ENCODE data around the gene PLEK2. TPM values are rescaled to one million over a fixed set of nuclear protein-coding genes. Genes with fewer than 3 reads are reported as not detected.

PLEK2 gene
- total RNA-seq, 1 experiment from 2014 or later = 9.1 TPM

DNA sequence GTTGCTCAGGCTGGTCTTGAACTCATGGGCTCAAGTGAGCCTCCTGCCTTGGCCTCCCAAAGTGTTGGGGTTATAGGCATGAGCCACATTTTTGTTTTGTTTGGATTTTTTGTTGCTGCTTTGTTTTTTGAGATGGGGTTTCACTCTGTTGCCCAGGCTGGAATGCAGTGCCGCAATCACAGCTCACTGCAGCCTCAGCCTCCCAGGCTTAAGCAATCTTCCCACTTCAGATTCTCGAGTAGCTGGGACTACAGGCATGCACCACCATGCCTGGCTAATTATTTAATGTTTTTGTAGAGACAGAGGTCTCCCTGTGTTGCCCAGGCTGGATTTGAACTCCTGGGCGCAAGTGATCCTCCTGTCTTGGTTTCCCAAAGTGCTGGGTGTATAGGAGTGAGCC lies 5.7 kb upstream of the PLEK2 start:
- DNase-seq (ENCODE audit: low read depth, low spot score) = no peak
- ChIA-PET CTCF (no interaction called here), POLR2A (no interaction called here)
- H3K36me3 ChIP-seq (ENCODE audit: control insufficient read depth, insufficient read depth, low read length) = no peaks in the 10 kb centered on the region
- no peaks in the 10 kb centered on the region for H3K9me3 ChIP-seq (ENCODE audit: control insufficient read depth, insufficient read depth, low read depth, low read length)
- no peak overlapping the region for H3K27ac ChIP-seq (ENCODE audit: low read length)
- intact Hi-C loops (cut with micrococcal nuclease; ENCODE audit: unreplicated experiment) = no loop called here
- in situ Hi-C loops (cut with HindIII; ENCODE audit: low pct_unique_long_range_greater_than_20kb, low sequenced_read_pairs) = no loop called here
- no peak for ATAC-seq
- no peak overlapping the region for H3K4me3 ChIP-seq (ENCODE audit: low read depth in 2 of 2, low read length in 2 of 2)
- TF ChIP-seq TCF7L2 (IDR thresholded peaks at IDR 0.05; ENCODE audit: low read depth, low read length) = no peak
- TF ChIP-seq, protein P1, sequence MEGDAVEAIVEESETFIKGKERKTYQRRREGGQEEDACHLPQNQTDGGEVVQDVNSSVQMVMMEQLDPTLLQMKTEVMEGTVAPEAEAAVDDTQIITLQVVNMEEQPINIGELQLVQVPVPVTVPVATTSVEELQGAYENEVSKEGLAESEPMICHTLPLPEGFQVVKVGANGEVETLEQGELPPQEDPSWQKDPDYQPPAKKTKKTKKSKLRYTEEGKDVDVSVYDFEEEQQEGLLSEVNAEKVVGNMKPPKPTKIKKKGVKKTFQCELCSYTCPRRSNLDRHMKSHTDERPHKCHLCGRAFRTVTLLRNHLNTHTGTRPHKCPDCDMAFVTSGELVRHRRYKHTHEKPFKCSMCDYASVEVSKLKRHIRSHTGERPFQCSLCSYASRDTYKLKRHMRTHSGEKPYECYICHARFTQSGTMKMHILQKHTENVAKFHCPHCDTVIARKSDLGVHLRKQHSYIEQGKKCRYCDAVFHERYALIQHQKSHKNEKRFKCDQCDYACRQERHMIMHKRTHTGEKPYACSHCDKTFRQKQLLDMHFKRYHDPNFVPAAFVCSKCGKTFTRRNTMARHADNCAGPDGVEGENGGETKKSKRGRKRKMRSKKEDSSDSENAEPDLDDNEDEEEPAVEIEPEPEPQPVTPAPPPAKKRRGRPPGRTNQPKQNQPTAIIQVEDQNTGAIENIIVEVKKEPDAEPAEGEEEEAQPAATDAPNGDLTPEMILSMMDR (IDR thresholded peaks at IDR 0.05) = no peak
- no peak for TF ChIP-seq SIN3A (IDR thresholded peaks at IDR 0.05; ENCODE audit: borderline replicate concordance, insufficient read depth, low read depth, low read length)
- TF ChIP-seq, protein P2, sequence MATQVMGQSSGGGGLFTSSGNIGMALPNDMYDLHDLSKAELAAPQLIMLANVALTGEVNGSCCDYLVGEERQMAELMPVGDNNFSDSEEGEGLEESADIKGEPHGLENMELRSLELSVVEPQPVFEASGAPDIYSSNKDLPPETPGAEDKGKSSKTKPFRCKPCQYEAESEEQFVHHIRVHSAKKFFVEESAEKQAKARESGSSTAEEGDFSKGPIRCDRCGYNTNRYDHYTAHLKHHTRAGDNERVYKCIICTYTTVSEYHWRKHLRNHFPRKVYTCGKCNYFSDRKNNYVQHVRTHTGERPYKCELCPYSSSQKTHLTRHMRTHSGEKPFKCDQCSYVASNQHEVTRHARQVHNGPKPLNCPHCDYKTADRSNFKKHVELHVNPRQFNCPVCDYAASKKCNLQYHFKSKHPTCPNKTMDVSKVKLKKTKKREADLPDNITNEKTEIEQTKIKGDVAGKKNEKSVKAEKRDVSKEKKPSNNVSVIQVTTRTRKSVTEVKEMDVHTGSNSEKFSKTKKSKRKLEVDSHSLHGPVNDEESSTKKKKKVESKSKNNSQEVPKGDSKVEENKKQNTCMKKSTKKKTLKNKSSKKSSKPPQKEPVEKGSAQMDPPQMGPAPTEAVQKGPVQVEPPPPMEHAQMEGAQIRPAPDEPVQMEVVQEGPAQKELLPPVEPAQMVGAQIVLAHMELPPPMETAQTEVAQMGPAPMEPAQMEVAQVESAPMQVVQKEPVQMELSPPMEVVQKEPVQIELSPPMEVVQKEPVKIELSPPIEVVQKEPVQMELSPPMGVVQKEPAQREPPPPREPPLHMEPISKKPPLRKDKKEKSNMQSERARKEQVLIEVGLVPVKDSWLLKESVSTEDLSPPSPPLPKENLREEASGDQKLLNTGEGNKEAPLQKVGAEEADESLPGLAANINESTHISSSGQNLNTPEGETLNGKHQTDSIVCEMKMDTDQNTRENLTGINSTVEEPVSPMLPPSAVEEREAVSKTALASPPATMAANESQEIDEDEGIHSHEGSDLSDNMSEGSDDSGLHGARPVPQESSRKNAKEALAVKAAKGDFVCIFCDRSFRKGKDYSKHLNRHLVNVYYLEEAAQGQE (IDR thresholded peaks at IDR 0.05; ENCODE audit: insufficient read depth in 1 of 2, low read depth in 2 of 2, low read length in 1 of 2) = no peak
- TF ChIP-seq POLR2AphosphoS5 (IDR thresholded peaks at IDR 0.05; ENCODE audit: low read depth, low read length) = no peak
- no peaks in the 10 kb centered on the region for H3K4me1 ChIP-seq (ENCODE audit: control insufficient read depth, insufficient read depth, low read length)
- H3K27me3 ChIP-seq (ENCODE audit: control insufficient read depth, insufficient read depth, low read length) = no peaks in the 10 kb centered on the region
- no TSS peak for BruUV-seq (replicated peaks)

DNA sequence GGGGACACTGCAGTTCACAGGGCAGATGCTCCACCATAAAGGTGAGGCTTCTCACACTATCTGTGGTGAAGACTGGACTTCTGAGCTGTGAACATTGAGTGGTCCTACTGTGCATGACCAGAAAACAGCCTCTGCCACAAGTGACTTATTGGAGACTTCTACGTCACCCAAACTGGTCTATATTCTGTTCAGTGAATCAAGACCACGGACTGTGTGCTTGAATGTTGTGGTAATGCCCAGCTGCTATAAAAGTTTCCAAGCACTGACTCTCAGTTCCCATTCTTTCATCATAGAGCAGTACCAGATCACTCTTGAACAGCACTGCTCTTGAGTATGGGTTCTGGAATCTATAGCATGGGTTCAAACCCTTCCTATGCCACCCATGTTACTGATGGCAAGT lies 4.8 kb upstream of the PLEK2 start:
- in situ Hi-C loops (cut with HindIII; ENCODE audit: low pct_unique_long_range_greater_than_20kb, low sequenced_read_pairs) (no loop called here), intact Hi-C loops (cut with micrococcal nuclease; ENCODE audit: unreplicated experiment) (no loop called here)
- Histone ChIP-seq H3K9me3 (ENCODE audit: control insufficient read depth, insufficient read depth, low read depth, low read length) (no peaks in the 10 kb centered on the region), H3K4me1 (ENCODE audit: control insufficient read depth, insufficient read depth, low read length) (no peaks in the 10 kb centered on the region), H3K27me3 (ENCODE audit: control insufficient read depth, insufficient read depth, low read length) (no peaks in the 10 kb centered on the region), H3K4me3 (ENCODE audit: low read depth in 2 of 2, low read length in 2 of 2) (no peak overlapping the region), H3K27ac (ENCODE audit: low read length) (no peak overlapping the region), H3K36me3 (ENCODE audit: control insufficient read depth, insufficient read depth, low read length) (no peaks in the 10 kb centered on the region; the same call in 1 of the 2 replicates)
- no peak for TF ChIP-seq SIN3A (IDR thresholded peaks at IDR 0.05; ENCODE audit: borderline replicate concordance, insufficient read depth, low read depth, low read length)
- no peak for TF ChIP-seq POLR2AphosphoS5 (IDR thresholded peaks at IDR 0.05; ENCODE audit: low read depth, low read length)
- TF ChIP-seq TCF7L2 (IDR thresholded peaks at IDR 0.05; ENCODE audit: low read depth, low read length) = no peak
- TF ChIP-seq, protein P1 (IDR thresholded peaks at IDR 0.05) = no peak
- TF ChIP-seq, protein P2 (IDR thresholded peaks at IDR 0.05; ENCODE audit: insufficient read depth in 1 of 2, low read depth in 2 of 2, low read length in 1 of 2) = no peak
- ChIA-PET POLR2A (no interaction called here), CTCF (interaction anchor here (1.2 kb wide), 1 partner anchor 10 kb away, joined by 3 read pairs; no protein-coding TSS in a partner anchor)
- DNase-seq (ENCODE audit: low read depth, low spot score) (no peak), ATAC-seq (no peak)
- BruUV-seq (replicated peaks) = no TSS peak

All from Panc1 (cell line).